Gastrocnemius medialis (tissue), 4 donors: ENCODE results near the gene CCDC78. TPM values are rescaled to one million over a fixed set of nuclear protein-coding genes. Genes with fewer than 3 reads are reported as not detected.

Source experiments
- ATAC-seq, 2 donors: fragments of 150-250 bp; one replicate each; pipeline ENCODE4 v1.9.1; 2016
- DNase-seq, 2 donors: peaks; one replicate each; pipeline ENCODE4 v3.0.0-alpha.2; 2019
- H3K27ac ChIP-seq, 4 donors: fragments of 200-600 bp; sonication (generic); 1 replicate in 1 of 4; 2 replicates in 3 of 4; pipeline ENCODE4 v1.5.1; 2016 to 2018; ENCODE audit warnings: mild to moderate bottlenecking in 2 of 4, moderate library complexity in 1 of 4
- H3K27me3 ChIP-seq, 3 donors: fragments of 200-600 bp; sonication (generic) in 2 of 3; 1 replicate in 1 of 3; 2 replicates in 2 of 3; pipeline versions ENCODE4 v1.5.1 to v1.6.0; 2016 to 2019; ENCODE audit warnings: mild to moderate bottlenecking in 1 of 3, moderate library complexity in 1 of 3
- H3K36me3 ChIP-seq, 2 donors: fragments of 200-600 bp; sonication (generic) in 1 of 2; one replicate each; pipeline ENCODE4 v1.5.1; 2017 to 2018
- H3K4me1 ChIP-seq, 2 donors: fragments of 200-600 bp; sonication (generic) in 1 of 2; one replicate each; pipeline ENCODE4 v1.5.1; 2016 to 2017; ENCODE audit warnings: mild to moderate bottlenecking in 2 of 2
- H3K4me3 ChIP-seq, 4 donors: fragments of 200-600 bp; sonication (generic) in 3 of 4; 1 replicate in 1 of 4; 2 replicates in 3 of 4; pipeline ENCODE4 v1.5.1; 2016 to 2019; ENCODE audit warnings: mild to moderate bottlenecking in 2 of 4
- H3K9me3 ChIP-seq, 3 donors: fragments of 200-600 bp; sonication (generic) in 2 of 3; 1 replicate in 1 of 3; 2 replicates in 2 of 3; pipeline ENCODE4 v1.5.1; 2016 to 2019
- CTCF ChIP-seq, 5 experiments: fragments of 450-650 bp in 3 of 5; fragments of 200-600 bp in 2 of 5; sonication (generic) in 2 of 5; IDR thresholded peaks in 4 of 5; conservative IDR thresholded peaks in 1 of 5; 1 replicate in 4 of 5; 2 replicates in 1 of 5; pipeline ENCODE4 v1.5.1; 2016 to 2019; ENCODE audit warnings: antibody characterized with exemption in 5 of 5, mild to moderate bottlenecking in 3 of 5, moderate library complexity in 3 of 5
- POLR2A ChIP-seq, 2 donors: fragments of 450-650 bp; IDR thresholded peaks; one replicate each; pipeline ENCODE4 v1.6.1; 2017; ENCODE audit warnings: antibody characterized with exemption in 2 of 2, mild to moderate bottlenecking in 2 of 2, moderate library complexity in 2 of 2
- in situ Hi-C, 4 donors: fragments of 200-750 bp; cut with MboI; loops; one replicate each; pipeline versions ENCODE4 v1.15.0 to v1.8.0; 2017; ENCODE audit warnings: low sequenced_read_pairs in 4 of 4
- intact Hi-C: fragments of 100-400 bp; cut with DNase I; formaldehyde crosslinking; loops from one replicate; pipeline ENCODE4 v1.15.1; 2023; ENCODE audit warnings: low total_unique reads
- total RNA-seq, 4 donors: library from RNA; depleted of rRNA; stranded (reverse); fragments of >200 nt; gene quantifications; one replicate each; pipeline versions ENCODE4 v1.1.0 to v1.2.3, GENCODE V29; 2016

The CCDC78 gene
- total RNA-seq, 4 donors from 2014 or later: not detected

DNA sequence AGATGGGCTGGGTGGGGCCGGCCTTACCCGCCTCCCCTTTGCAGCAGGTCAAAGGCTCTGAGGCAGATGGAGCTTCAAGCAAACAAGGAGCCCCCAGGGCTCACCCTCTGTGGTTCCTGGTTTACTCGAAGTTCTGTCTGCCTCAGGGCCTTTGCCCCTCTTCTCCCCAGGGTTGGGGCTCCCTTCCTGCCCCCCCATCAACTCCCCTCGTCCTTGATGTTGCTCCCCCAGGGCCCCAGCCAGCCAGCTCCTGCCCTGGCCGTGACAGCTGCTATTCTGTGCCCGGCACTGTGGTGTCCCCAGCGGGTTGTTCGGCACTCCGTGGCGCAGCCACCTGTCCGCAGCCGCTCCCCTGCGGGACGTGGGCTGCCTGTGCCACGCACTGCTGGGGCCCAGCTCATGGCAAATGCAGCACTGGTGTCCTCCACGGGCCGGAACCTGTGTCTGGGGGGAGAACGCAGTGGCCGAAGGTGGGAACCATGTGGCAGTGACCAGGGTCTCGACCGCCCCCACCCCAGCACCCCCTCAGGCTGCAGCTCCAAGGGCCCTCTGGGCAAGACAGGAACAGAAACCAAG, 15.7 kb downstream of the CCDC78 start:
- intact Hi-C loops: loop anchor here (1.0 kb wide), 2 partner anchors 31 to 75 kb away; no protein-coding TSS in a partner anchor
- ATAC-seq: no peak
- no peak overlapping the region for H3K27ac ChIP-seq

GRCh38 chr16:709566-710499, 16.4 kb downstream of the CCDC78 start:
- intact Hi-C loops (no loop called here), in situ Hi-C loops (no loop called here)
- TF ChIP-seq POLR2A (IDR thresholded peaks at IDR 0.05): no peak
- H3K27me3 ChIP-seq: peaks cover 52 to 56% (median 55%) of the 10 kb centered on the region in 3 donors
- ATAC-seq: no peak
- H3K4me3 ChIP-seq: no peak overlapping the region
- no peak overlapping the region for H3K27ac ChIP-seq
- DNase-seq: no peak
- no peaks in the 10 kb centered on the region for H3K9me3 ChIP-seq
- H3K4me1 ChIP-seq: peaks cover 3 to 7% of the 10 kb centered on the region in 2 donors
- no peaks in the 10 kb centered on the region for H3K36me3 ChIP-seq

More for the DNA sequence above, 15.7 kb downstream of the CCDC78 start:
- H3K4me1 ChIP-seq: peaks cover 3 to 7% of the 10 kb centered on the region in 2 donors
- DNase-seq: no peak
- H3K27me3 ChIP-seq: peaks cover 49 to 53% (median 51%) of the 10 kb centered on the region in 3 donors
- in situ Hi-C loops: no loop called here
- no peaks in the 10 kb centered on the region for H3K36me3 ChIP-seq
- H3K9me3 ChIP-seq: no peaks in the 10 kb centered on the region
- no peak overlapping the region for H3K4me3 ChIP-seq
- no peak for TF ChIP-seq CTCF (IDR thresholded peaks at IDR 0.05 in 4 of 5, conservative IDR thresholded peaks at IDR 0.05 in 1 of 5)
- TF ChIP-seq POLR2A (IDR thresholded peaks at IDR 0.05): no peak

DNA sequence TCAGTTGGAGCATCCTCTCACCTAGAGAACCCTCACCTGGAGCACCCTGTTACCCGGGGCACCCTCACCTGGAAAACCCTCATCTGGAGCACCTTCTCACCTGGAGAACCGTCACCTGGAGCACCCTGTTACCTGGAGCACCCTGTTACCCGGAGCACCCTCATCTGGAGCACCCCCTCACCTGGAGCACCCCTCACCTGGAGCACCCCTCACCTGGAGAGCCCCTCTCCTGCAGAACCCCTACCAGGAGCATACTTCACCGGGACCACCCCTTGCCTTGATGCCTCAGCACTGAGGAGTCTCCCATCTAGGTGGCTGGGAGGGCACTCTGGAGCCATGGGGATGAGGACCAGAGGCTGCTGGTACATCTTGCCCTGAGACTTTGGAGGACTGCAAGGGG, 17.3 kb downstream of the CCDC78 start:
- Histone ChIP-seq H3K27me3 (peaks cover 59 to 65% (median 63%) of the 10 kb centered on the region in 3 donors), H3K4me3 (no peak overlapping the region), H3K27ac (no peak overlapping the region), H3K9me3 (no peaks in the 10 kb centered on the region), H3K4me1 (peaks cover 0 to 4% of the 10 kb centered on the region in 2 donors), H3K36me3 (no peaks in the 10 kb centered on the region)
- ATAC-seq (no peak), DNase-seq (no peak)
- in situ Hi-C loops (no loop called here), intact Hi-C loops (no loop called here)
- TF ChIP-seq CTCF (IDR thresholded peaks at IDR 0.05 in 4 of 5, conservative IDR thresholded peaks at IDR 0.05 in 1 of 5) (no peak), POLR2A (IDR thresholded peaks at IDR 0.05) (no peak)

DNA sequence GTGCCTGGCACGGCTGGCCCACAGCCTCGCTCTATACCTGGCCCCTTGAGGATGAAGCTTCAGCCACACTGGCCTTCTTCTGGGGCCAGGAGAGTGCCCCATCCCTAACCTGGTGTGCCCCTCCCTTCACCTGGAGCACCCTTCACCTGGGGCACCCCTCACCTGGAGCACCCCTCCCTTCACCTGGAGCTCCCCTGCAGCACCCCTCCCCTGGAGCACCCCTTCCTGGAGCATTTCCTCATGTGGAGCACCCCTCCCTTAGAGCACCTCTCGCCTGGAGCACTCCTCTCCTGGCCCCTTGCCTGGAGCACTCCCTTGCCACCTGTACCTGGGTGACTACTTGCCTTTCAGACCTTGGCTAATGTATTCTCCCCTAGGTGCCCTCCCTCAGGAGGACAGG, 18.2 kb downstream of the CCDC78 start:
- Histone ChIP-seq H3K4me3 (no peak overlapping the region), H3K27me3 (peaks cover 69 to 74% (median 73%) of the 10 kb centered on the region in 3 donors), H3K9me3 (no peaks in the 10 kb centered on the region), H3K36me3 (no peaks in the 10 kb centered on the region), H3K27ac (no peak overlapping the region), H3K4me1 (peaks cover 0 to 4% of the 10 kb centered on the region in 2 donors)
- no peak for ATAC-seq
- TF ChIP-seq POLR2A (IDR thresholded peaks at IDR 0.05): no peak
- TF ChIP-seq CTCF (IDR thresholded peaks at IDR 0.05 in 4 of 5, conservative IDR thresholded peaks at IDR 0.05 in 1 of 5): no peak
- no peak for DNase-seq
- intact Hi-C loops: no loop called here
- in situ Hi-C loops: no loop called here

DNA sequence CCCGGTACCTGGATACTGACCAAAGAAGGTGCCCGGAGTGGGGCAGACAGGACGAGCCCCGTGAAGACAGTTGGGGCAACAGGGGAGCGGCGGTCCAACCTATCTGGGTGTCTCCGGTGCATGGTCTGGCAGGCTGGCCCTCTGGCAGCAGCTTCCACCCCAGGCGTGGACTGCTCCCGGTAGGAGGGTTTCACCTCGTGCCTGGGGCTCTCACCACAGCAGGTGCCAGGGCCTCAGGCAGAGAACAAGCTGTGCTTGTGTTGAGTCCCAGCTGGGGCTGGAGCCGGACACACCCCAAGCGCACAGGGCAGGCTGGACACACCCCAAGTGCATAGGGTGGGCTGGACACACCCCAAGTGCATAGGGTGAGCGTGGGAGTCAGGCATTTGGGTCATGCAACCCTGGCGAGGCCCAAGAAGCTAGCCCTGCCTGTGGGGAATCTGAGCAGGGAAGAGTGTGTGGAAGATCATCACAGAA, 19.1 kb downstream of the CCDC78 start:
- no peak overlapping the region for H3K27ac ChIP-seq
- H3K36me3 ChIP-seq: no peaks in the 10 kb centered on the region
- in situ Hi-C loops: no loop called here
- no peaks in the 10 kb centered on the region for H3K9me3 ChIP-seq
- no peak overlapping the region for H3K4me3 ChIP-seq
- H3K27me3 ChIP-seq: peaks cover 78 to 84% (median 82%) of the 10 kb centered on the region in 3 donors
- ATAC-seq: no peak
- no peak for DNase-seq
- intact Hi-C loops: no loop called here
- TF ChIP-seq POLR2A (IDR thresholded peaks at IDR 0.05) (no peak), CTCF (IDR thresholded peaks at IDR 0.05 in 4 of 5, conservative IDR thresholded peaks at IDR 0.05 in 1 of 5) (no peak)
- H3K4me1 ChIP-seq: peaks cover 0 to 4% of the 10 kb centered on the region in 2 donors
